Endothelial cell (in vitro differentiated cells): ENCODE measurements around the gene NRDC. TPM values are rescaled to one million over a fixed set of nuclear protein-coding genes. Genes with fewer than 3 reads are reported as not detected.

ENCODE experiments used
- DNase-seq: peaks from one replicate; pipeline ENCODE4 v3.0.0; 2021; ENCODE audit warnings: low spot score
- H3K27ac Mint-ChIP-seq: one replicate; pipeline ENCODE4 v1.8.0; 2021; ENCODE audit warnings: mixed read lengths, inconsistent platforms; ENCODE audit not compliant: unreplicated experiment
- H3K27me3 Mint-ChIP-seq: one replicate; pipeline ENCODE4 v1.8.0; 2021; ENCODE audit warnings: mild to moderate bottlenecking, moderate library complexity, mixed read lengths, inconsistent platforms; ENCODE audit not compliant: unreplicated experiment
- H3K36me3 Mint-ChIP-seq: one replicate; pipeline ENCODE4 v1.8.0; 2021; ENCODE audit warnings: mild to moderate bottlenecking, low read depth, mixed read lengths, inconsistent platforms; ENCODE audit not compliant: unreplicated experiment
- H3K4me1 Mint-ChIP-seq: one replicate; pipeline ENCODE4 v1.8.0; 2021; ENCODE audit warnings: mild to moderate bottlenecking, mixed read lengths, inconsistent platforms; ENCODE audit not compliant: unreplicated experiment
- H3K4me3 Mint-ChIP-seq: one replicate; pipeline ENCODE4 v1.8.0; 2021; ENCODE audit warnings: mild to moderate bottlenecking, mixed read lengths, inconsistent platforms; ENCODE audit not compliant: unreplicated experiment
- H3K9me3 Mint-ChIP-seq: one replicate; pipeline ENCODE4 v1.8.0; 2021; ENCODE audit warnings: mixed read lengths, inconsistent platforms; ENCODE audit not compliant: unreplicated experiment
- total RNA-seq: library from RNA; stranded (reverse); fragmentation: NEBNext Ultra II Directional; extraction: Animal tissue kit (Norgen Biotek cat#: 25700); gene quantifications from one replicate; pipeline ENCODE4 v1.2.1, GENCODE V29; 2021; ENCODE audit not compliant: unreplicated experiment
- TF ChIP-seq, protein P1 (sequence below): fragments of 200-600 bp; sonication (generic); IDR thresholded peaks from one replicate; pipeline ENCODE4 v1.5.0; 2021; ENCODE audit warnings: antibody characterized with exemption; ENCODE audit not compliant: unreplicated experiment

NRDC gene
- total RNA-seq, 1 donor from 2014 or later, result 135 TPM

DNA sequence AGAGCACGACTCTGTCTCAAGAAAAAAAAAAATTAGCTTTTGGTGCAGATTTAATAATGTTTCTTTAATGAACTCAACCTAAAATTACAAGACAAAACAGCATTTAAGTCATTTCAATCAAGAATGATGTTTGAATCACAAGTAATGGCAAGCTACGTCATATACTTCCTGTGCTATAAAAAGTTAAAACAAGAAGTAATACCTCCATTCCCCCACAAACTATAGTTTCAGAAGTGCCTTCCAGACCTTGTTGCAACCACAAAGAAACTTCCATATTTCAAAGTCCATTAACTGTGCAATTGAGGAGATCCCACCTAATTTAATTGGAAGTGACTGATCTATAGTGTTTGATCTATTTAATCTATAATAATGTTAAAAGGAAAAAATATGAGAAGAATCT lies 15.1 kb downstream of the NRDC start:
- Mint-ChIP-seq H3K27ac (no peak overlapping the region), H3K4me3 (no peak overlapping the region), H3K9me3 (no peaks in the 10 kb centered on the region), H3K27me3 (no peaks in the 10 kb centered on the region), H3K36me3 (no peaks in the 10 kb centered on the region), H3K4me1 (peaks cover 11% of the 10 kb centered on the region)
- no peak for DNase-seq
- TF ChIP-seq, protein P1, sequence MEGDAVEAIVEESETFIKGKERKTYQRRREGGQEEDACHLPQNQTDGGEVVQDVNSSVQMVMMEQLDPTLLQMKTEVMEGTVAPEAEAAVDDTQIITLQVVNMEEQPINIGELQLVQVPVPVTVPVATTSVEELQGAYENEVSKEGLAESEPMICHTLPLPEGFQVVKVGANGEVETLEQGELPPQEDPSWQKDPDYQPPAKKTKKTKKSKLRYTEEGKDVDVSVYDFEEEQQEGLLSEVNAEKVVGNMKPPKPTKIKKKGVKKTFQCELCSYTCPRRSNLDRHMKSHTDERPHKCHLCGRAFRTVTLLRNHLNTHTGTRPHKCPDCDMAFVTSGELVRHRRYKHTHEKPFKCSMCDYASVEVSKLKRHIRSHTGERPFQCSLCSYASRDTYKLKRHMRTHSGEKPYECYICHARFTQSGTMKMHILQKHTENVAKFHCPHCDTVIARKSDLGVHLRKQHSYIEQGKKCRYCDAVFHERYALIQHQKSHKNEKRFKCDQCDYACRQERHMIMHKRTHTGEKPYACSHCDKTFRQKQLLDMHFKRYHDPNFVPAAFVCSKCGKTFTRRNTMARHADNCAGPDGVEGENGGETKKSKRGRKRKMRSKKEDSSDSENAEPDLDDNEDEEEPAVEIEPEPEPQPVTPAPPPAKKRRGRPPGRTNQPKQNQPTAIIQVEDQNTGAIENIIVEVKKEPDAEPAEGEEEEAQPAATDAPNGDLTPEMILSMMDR, result no peak

DNA sequence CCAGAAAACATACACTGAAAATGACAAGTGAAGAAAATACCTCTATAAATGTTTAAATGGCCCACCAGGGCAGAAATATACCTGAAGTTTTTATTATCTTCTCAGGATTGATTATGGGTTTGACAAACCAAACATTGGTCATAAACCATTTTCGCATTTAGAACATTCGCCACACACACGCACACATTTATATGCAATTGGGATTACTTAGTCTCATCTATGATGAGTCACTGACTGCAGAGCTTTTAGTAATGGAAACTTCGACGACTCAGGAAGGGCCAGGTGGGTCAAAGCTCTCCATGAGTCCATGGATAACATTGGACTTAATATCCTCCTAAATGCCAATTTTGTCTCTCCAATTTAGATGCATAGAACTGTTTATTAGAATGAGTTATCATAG lies 16.9 kb downstream of the NRDC start:
- no peak for DNase-seq
- H3K4me1 Mint-ChIP-seq, result no peaks in the 10 kb centered on the region
- TF ChIP-seq, protein P1, result no peak
- no peak overlapping the region for H3K27ac Mint-ChIP-seq
- no peak overlapping the region for H3K4me3 Mint-ChIP-seq
- no peaks in the 10 kb centered on the region for H3K27me3 Mint-ChIP-seq
- no peaks in the 10 kb centered on the region for H3K36me3 Mint-ChIP-seq
- no peaks in the 10 kb centered on the region for H3K9me3 Mint-ChIP-seq

DNA sequence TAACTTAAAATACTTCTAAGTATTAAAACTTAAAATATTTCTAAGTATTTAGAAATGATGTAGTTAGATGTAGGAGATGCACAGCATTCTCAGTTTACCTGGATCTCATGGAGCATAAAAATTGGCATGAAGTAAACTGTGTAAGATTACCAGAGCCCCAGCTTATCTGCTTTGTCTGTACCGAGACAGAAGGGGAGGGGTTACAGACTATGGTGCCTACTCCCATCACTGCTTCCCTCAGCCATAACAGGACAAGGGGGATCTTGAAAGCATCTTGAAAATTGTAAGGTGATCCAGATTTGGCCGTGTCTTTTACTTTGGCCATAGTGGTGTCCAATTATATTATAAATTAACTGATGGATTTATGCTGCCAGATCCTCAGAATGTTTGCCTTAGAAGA lies 18.8 kb downstream of the NRDC start:
- TF ChIP-seq, protein P1, result no peak
- Mint-ChIP-seq H3K9me3 (no peaks in the 10 kb centered on the region), H3K4me1 (no peaks in the 10 kb centered on the region), H3K27me3 (no peaks in the 10 kb centered on the region), H3K4me3 (no peak overlapping the region), H3K36me3 (peaks cover 5% of the 10 kb centered on the region), H3K27ac (no peak overlapping the region)
- DNase-seq, result no peak

DNA sequence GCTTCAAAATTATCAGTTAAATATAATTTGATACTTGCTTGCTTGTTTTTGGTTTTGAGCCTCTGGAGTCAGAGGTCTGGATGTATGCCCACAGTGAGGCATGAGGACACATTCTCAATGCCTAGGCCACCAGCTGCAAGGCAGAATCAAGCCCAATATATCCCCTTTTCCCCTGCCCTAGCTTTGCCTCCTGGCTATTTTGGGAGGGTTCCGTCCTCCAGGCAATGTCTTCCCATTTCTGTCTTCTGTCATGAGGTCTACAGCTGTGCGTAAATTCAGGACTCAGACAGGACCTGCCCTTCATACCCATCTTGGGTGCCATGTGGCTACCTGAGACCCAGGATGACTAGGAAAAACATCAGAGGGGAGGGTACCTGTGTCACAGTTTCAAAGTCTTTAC lies 19.2 kb downstream of the NRDC start:
- Mint-ChIP-seq H3K9me3 (no peaks in the 10 kb centered on the region), H3K4me3 (no peak overlapping the region), H3K27ac (no peak overlapping the region), H3K27me3 (no peaks in the 10 kb centered on the region), H3K4me1 (no peaks in the 10 kb centered on the region), H3K36me3 (peaks cover 5% of the 10 kb centered on the region)
- TF ChIP-seq, protein P1, result no peak
- no peak for DNase-seq

DNA sequence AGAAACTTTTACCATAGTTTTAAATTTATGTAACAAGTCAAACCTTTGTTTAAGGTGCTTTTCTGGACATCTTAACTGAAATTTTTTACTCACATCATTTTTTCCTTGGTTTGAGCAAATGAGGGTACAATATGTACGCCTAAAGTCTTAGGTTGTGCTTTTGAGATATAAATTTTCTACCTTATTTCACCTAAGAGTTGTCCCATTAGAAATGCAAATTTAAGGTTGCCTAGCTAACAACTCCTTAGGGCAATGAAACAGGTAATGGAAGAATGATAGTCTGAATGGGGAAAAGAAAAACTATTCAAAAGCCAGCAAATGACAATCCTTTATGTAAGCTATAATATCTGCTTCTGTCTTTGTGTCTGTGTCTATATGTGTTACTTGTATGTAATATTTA lies 19.6 kb downstream of the NRDC start:
- no peaks in the 10 kb centered on the region for H3K27me3 Mint-ChIP-seq
- no peaks in the 10 kb centered on the region for H3K9me3 Mint-ChIP-seq
- no peak for DNase-seq
- TF ChIP-seq, protein P1, result no peak
- H3K4me3 Mint-ChIP-seq, result no peak overlapping the region
- no peaks in the 10 kb centered on the region for H3K4me1 Mint-ChIP-seq
- H3K36me3 Mint-ChIP-seq, result peaks cover 5% of the 10 kb centered on the region
- no peak overlapping the region for H3K27ac Mint-ChIP-seq
